ENCODE results near the gene NCOA6. TPM values are rescaled to one million over a fixed set of nuclear protein-coding genes. Genes with fewer than 3 reads are reported as not detected.

The NCOA6 gene
- total RNA-seq, 4 donors from 2014 or later = 20.9 to 37.6 (median 29.9) TPM

GRCh38 chr20:34709831-34710567 is 115.5 kb downstream of the NCOA6 start:
- peak overlapping the region; percentile 48 for H3K4me3 ChIP-seq (ENCODE audit: low read depth, poor library complexity, severe bottlenecking)
- 3 to 6% methylated on average over 28 to 50 of the region's 61 CpGs for WGBS, 2 donors
- DNase-seq (ENCODE audit: low spot score in 2 of 2) = peak in 1 of 2 donors; percentile 88
- TF ChIP-seq POLR2A (IDR thresholded peaks at IDR 0.05) = no peak
- no peak for TF ChIP-seq CTCF (IDR thresholded peaks at IDR 0.05)
- intact Hi-C loops (cut with DNase I; ENCODE audit: low total_unique reads) = loop anchor here (10.0 kb wide), 1 partner anchor 135 kb away; no protein-coding TSS in a partner anchor

DNA sequence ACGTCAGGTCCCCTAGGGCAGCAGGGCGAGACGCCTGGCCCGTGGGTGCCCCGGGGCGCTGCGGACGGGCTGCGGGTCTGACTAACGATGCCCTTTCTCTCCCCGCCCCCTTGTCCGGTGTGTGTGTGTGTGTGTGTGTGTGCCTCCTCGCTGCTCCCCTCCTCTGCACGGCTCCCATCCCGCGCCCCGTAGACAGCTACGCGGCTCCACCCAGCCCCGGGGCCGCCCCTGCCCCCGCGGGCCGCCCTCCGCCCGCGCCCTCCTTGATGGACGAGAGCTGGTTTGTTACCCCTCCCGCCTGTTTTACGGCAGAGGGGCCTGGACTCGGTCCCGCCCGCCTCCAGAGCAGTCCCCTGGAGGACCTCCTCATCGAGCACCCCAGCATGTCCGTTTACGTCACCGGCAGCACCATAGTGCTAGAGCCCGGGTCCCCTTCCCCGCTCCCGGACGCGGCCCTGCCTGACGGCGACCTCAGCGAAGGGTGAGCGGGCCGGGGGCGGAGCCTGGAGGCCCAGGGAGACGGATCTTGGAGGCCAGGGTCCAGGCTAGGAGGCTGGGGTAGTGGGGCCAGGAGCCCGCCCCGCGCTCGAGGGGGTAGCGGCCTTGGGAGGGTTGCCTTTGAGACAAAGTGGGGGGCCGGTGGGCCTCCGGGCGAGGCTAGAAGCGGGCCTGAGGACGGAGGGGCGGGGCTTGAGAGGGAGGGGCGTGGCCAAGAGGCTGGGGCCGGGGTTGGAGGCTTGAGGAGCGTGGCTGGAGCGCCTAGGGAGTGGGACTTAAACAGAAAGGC is 116.2 kb downstream of the NCOA6 start:
- intact Hi-C loops (cut with DNase I; ENCODE audit: low total_unique reads) = loop anchor here (10.0 kb wide), 1 partner anchor 134 kb away; no protein-coding TSS in a partner anchor
- H3K4me3 ChIP-seq (ENCODE audit: low read depth, poor library complexity, severe bottlenecking) = peak overlapping the region; percentile 48
- TF ChIP-seq CTCF (IDR thresholded peaks at IDR 0.05) = no peak
- DNase-seq (ENCODE audit: low spot score in 2 of 2) = peak; percentile 70 to 97
- WGBS, 2 donors = 1% methylated on average over 35 to 43 of the region's 64 CpGs

GRCh38 chr20:34708621-34709043 is 116.8 kb downstream of the NCOA6 start:
- H3K4me3 ChIP-seq (ENCODE audit: low read depth, poor library complexity, severe bottlenecking) = peak overlapping the region; percentile 48
- intact Hi-C loops (cut with DNase I; ENCODE audit: low total_unique reads) = loop anchor here (10.0 kb wide), 1 partner anchor 134 kb away; no protein-coding TSS in a partner anchor
- peak; percentile 29 to 89 for DNase-seq (ENCODE audit: low spot score in 2 of 2)
- TF ChIP-seq CTCF (IDR thresholded peaks at IDR 0.05) = no peak
- TF ChIP-seq POLR2A (IDR thresholded peaks at IDR 0.05) = no peak
- WGBS, 2 donors = 14 to 17% methylated on average over 15 to 18 of the region's 22 CpGs

- DNase-seq (ENCODE audit: low spot score in 2 of 2) = no peak
- intact Hi-C loops (cut with DNase I; ENCODE audit: low total_unique reads) = loop anchor here (10.0 kb wide), 1 partner anchor 132 kb away; no protein-coding TSS in a partner anchor
- no peak overlapping the region for H3K4me3 ChIP-seq (ENCODE audit: low read depth, poor library complexity, severe bottlenecking)
- 82 to 87% methylated on average over 3 of the region's 3 CpGs for WGBS, 2 donors
- TF ChIP-seq CTCF (IDR thresholded peaks at IDR 0.05) = no peak
- TF ChIP-seq POLR2A (IDR thresholded peaks at IDR 0.05) = no peak
Observed at GRCh38 chr20:34706912-34707784, 118.3 kb downstream of the NCOA6 start.

DNA sequence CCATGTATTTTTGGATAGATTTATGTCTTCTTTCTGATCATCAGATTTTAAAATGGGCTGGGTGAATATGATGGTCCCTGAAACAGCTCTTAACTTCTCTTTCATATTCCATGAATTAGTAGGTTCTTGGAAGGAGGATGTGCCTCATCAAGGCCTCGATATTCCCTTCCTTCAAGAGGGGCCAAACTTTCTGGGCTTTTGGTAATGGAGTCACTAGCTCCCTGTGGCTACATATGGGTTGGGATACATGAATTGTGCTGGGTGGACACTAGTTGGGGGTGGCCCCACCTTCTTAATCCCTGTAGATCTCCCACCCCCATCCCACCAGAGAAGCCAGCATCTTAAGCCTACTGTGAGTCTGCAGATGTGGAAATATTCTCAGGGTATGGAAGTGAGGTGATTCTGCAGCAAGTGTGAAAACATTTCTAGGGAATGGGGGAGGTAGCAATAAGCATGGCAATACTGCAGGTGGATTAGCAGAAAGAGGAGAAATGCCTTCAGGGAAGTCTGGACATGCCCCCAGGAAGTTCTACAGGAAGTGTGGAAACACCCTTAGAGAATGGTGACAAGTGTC is 119.1 kb downstream of the NCOA6 start:
- no peak overlapping the region for H3K4me3 ChIP-seq (ENCODE audit: low read depth, poor library complexity, severe bottlenecking)
- no peak for DNase-seq (ENCODE audit: low spot score in 2 of 2)
- intact Hi-C loops (cut with DNase I; ENCODE audit: low total_unique reads) = loop anchor here (10.0 kb wide), 1 partner anchor 132 kb away; no protein-coding TSS in a partner anchor
- TF ChIP-seq POLR2A (IDR thresholded peaks at IDR 0.05) (no peak), CTCF (IDR thresholded peaks at IDR 0.05) (no peak)
- 88 to 96% methylated on average over 1 of the region's 1 CpG for WGBS, 2 donors
